ENCODE results near the gene ALDH4A1. TPM values are rescaled to one million over a fixed set of nuclear protein-coding genes. Genes with fewer than 3 reads are reported as not detected.
A peak's percentile ranks its signal among the peaks of the same experiment; 100 is the strongest.
"Not testable (repeated sequence)": the region's sequence is repeated elsewhere in the genome, so short reads cannot be mapped to it uniquely, and the experiment has no call there.

Gene ALDH4A1
- total RNA-seq, 2 donors from 2014 or later = 4.4 to 5.7 TPM

- DNase-seq (ENCODE audit: low spot score) = no peak
- H3K27me3 Mint-ChIP-seq = no peaks in the 10 kb centered on the region
- peaks cover 23 to 26% of the 10 kb centered on the region in 2 donors for H3K4me1 Mint-ChIP-seq (ENCODE audit: low read depth in 2 of 2)
- H3K4me3 Mint-ChIP-seq = peak overlapping the region; percentile 51
- H3K9me3 Mint-ChIP-seq = no peaks in the 10 kb centered on the region
- ATAC-seq = peak; percentile 44 to 68
- H3K36me3 Mint-ChIP-seq = peaks cover 7% of the 10 kb centered on the region
- peak overlapping the region; percentile 54 to 68 for H3K27ac Mint-ChIP-seq
Measured at GRCh38 chr1:18907917-18908845, 5.8 kb upstream of the ALDH4A1 start.

GRCh38 chr1:18907021-18907916 is 4.9 kb upstream of the ALDH4A1 start:
- ATAC-seq (no peak), DNase-seq (ENCODE audit: low spot score) (no peak)
- H3K27me3 Mint-ChIP-seq = no peaks in the 10 kb centered on the region
- peak overlapping the region; percentile 54 to 68 for H3K27ac Mint-ChIP-seq
- peaks cover 7% of the 10 kb centered on the region for H3K36me3 Mint-ChIP-seq
- H3K4me1 Mint-ChIP-seq (ENCODE audit: low read depth in 2 of 2) = peaks cover 21 to 24% of the 10 kb centered on the region in 2 donors
- peak overlapping the region; percentile 51 for H3K4me3 Mint-ChIP-seq
- no peaks in the 10 kb centered on the region for H3K9me3 Mint-ChIP-seq

GRCh38 chr1:18903291-18903756 is 969 bp upstream of the ALDH4A1 start:
- peak overlapping the region; percentile 92 for H3K4me3 Mint-ChIP-seq
- no peaks in the 10 kb centered on the region for H3K36me3 Mint-ChIP-seq
- peaks cover 29 to 38% of the 10 kb centered on the region in 2 donors for H3K4me1 Mint-ChIP-seq (ENCODE audit: low read depth in 2 of 2)
- no peak for ATAC-seq
- H3K9me3 Mint-ChIP-seq = no peaks in the 10 kb centered on the region
- peak overlapping the region; percentile 91 for H3K27ac Mint-ChIP-seq
- DNase-seq (ENCODE audit: low spot score) = no peak
- no peaks in the 10 kb centered on the region for H3K27me3 Mint-ChIP-seq

GRCh38 chr1:18901952-18902522 is 318 bp downstream of the ALDH4A1 start:
- DNase-seq (ENCODE audit: low spot score) (no peak), ATAC-seq (no peak)
- Mint-ChIP-seq H3K4me3 (peak overlapping the region; percentile 92), H3K4me1 (ENCODE audit: low read depth in 2 of 2) (peaks cover 19 to 27% of the 10 kb centered on the region in 2 donors), H3K27ac (peak overlapping the region; percentile 91), H3K27me3 (no peaks in the 10 kb centered on the region), H3K36me3 (no peaks in the 10 kb centered on the region), H3K9me3 (no peaks in the 10 kb centered on the region)

- H3K27me3 Mint-ChIP-seq = no peaks in the 10 kb centered on the region
- H3K36me3 Mint-ChIP-seq = no peaks in the 10 kb centered on the region
- DNase-seq (ENCODE audit: low spot score) (no peak), ATAC-seq (no peak)
- peaks cover 14 to 24% of the 10 kb centered on the region in 2 donors for H3K4me1 Mint-ChIP-seq (ENCODE audit: low read depth in 2 of 2)
- peak overlapping the region; percentile 91 for H3K27ac Mint-ChIP-seq
- H3K4me3 Mint-ChIP-seq = peak overlapping the region; percentile 92
- no peaks in the 10 kb centered on the region for H3K9me3 Mint-ChIP-seq
Measured at GRCh38 chr1:18901147-18901951, 1.0 kb downstream of the ALDH4A1 start.

GRCh38 chr1:18900303-18900841 is 2.0 kb downstream of the ALDH4A1 start:
- Mint-ChIP-seq H3K27ac (no peak overlapping the region), H3K36me3 (no peaks in the 10 kb centered on the region), H3K4me3 (no peak overlapping the region), H3K27me3 (no peaks in the 10 kb centered on the region), H3K9me3 (no peaks in the 10 kb centered on the region), H3K4me1 (ENCODE audit: low read depth in 2 of 2) (peaks cover 14 to 24% of the 10 kb centered on the region in 2 donors)
- ATAC-seq = no peak
- DNase-seq (ENCODE audit: low spot score) = no peak

GRCh38 chr1:18899363-18900049 is 2.8 kb downstream of the ALDH4A1 start:
- H3K4me3 Mint-ChIP-seq = no peak overlapping the region
- no peak for DNase-seq (ENCODE audit: low spot score)
- peaks cover 14 to 24% of the 10 kb centered on the region in 2 donors for H3K4me1 Mint-ChIP-seq (ENCODE audit: low read depth in 2 of 2)
- H3K9me3 Mint-ChIP-seq = no peaks in the 10 kb centered on the region
- H3K27me3 Mint-ChIP-seq = no peaks in the 10 kb centered on the region
- no peaks in the 10 kb centered on the region for H3K36me3 Mint-ChIP-seq
- H3K27ac Mint-ChIP-seq = no peak overlapping the region
- no peak for ATAC-seq

- no peaks in the 10 kb centered on the region for H3K36me3 Mint-ChIP-seq
- H3K27me3 Mint-ChIP-seq = no peaks in the 10 kb centered on the region
- peaks cover 10 to 23% of the 10 kb centered on the region in 2 donors for H3K4me1 Mint-ChIP-seq (ENCODE audit: low read depth in 2 of 2)
- H3K4me3 Mint-ChIP-seq = no peak overlapping the region
- DNase-seq (ENCODE audit: low spot score) = no peak
- H3K9me3 Mint-ChIP-seq = no peaks in the 10 kb centered on the region
- ATAC-seq = no peak
- no peak overlapping the region for H3K27ac Mint-ChIP-seq
Measured at GRCh38 chr1:18898567-18898966, 3.8 kb downstream of the ALDH4A1 start.

GRCh38 chr1:18895317-18895716 is 7.0 kb downstream of the ALDH4A1 start:
- H3K27me3 Mint-ChIP-seq = no peaks in the 10 kb centered on the region
- peaks cover 5 to 6% of the 10 kb centered on the region in 2 donors for H3K4me1 Mint-ChIP-seq (ENCODE audit: low read depth in 2 of 2)
- H3K36me3 Mint-ChIP-seq = no peaks in the 10 kb centered on the region
- no peak overlapping the region for H3K27ac Mint-ChIP-seq
- ATAC-seq = no peak
- H3K9me3 Mint-ChIP-seq = no peaks in the 10 kb centered on the region
- no peak overlapping the region for H3K4me3 Mint-ChIP-seq
- no peak for DNase-seq (ENCODE audit: low spot score)

- no peak for ATAC-seq
Measured at GRCh38 chr1:18893120-18893519, 9.2 kb downstream of the ALDH4A1 start.

GRCh38 chr1:18891858-18892257 is 10.5 kb downstream of the ALDH4A1 start:
- not testable (repeated sequence) for DNase-seq (ENCODE audit: low spot score); ATAC-seq; H3K9me3 Mint-ChIP-seq; H3K36me3 Mint-ChIP-seq; H3K4me1 Mint-ChIP-seq (ENCODE audit: low read depth in 2 of 2); H3K27ac Mint-ChIP-seq; H3K27me3 Mint-ChIP-seq; H3K4me3 Mint-ChIP-seq

More at GRCh38 chr1:18893120-18893519, 9.2 kb downstream of the ALDH4A1 start:
- Mint-ChIP-seq H3K4me3 (no peak overlapping the region), H3K4me1 (ENCODE audit: low read depth in 2 of 2) (peaks cover 0 to 6% of the 10 kb centered on the region in 2 donors), H3K36me3 (no peaks in the 10 kb centered on the region), H3K27me3 (no peaks in the 10 kb centered on the region), H3K27ac (no peak overlapping the region), H3K9me3 (no peaks in the 10 kb centered on the region)
- no peak for DNase-seq (ENCODE audit: low spot score)

GRCh38 chr1:18891426-18891780 is 11.0 kb downstream of the ALDH4A1 start:
- ATAC-seq (no peak), DNase-seq (ENCODE audit: low spot score) (no peak)
- Mint-ChIP-seq H3K36me3 (no peaks in the 10 kb centered on the region), H3K4me1 (ENCODE audit: low read depth in 2 of 2) (peaks cover 0 to 6% of the 10 kb centered on the region in 2 donors), H3K4me3 (no peak overlapping the region), H3K9me3 (no peaks in the 10 kb centered on the region), H3K27me3 (no peaks in the 10 kb centered on the region), H3K27ac (no peak overlapping the region)
